NCI-H187 (cell line): ENCODE results near the gene SNTB2.
"Not testable (repeated sequence)": the region's sequence is repeated elsewhere in the genome, so short reads cannot be mapped to it uniquely, and the experiment has no call there.

Experiments
- DNase-seq, 2 experiments: peaks; one replicate each; lab custom pipeline; 2025; lab: John Stamatoyannopoulos, UW

The SNTB2 gene

GRCh38 chr16:69286941-69287713, 100.2 kb downstream of the SNTB2 start:
- DNase-seq, result no peak

- DNase-seq, result not testable (repeated sequence)
Observed at GRCh38 chr16:69291657-69292056, 104.7 kb downstream of the SNTB2 start.

GRCh38 chr16:69293401-69293800, 106.4 kb downstream of the SNTB2 start:
- no peak for DNase-seq

- no peak for DNase-seq
Observed at GRCh38 chr16:69294051-69294450, 107.1 kb downstream of the SNTB2 start.

GRCh38 chr16:69296771-69297170, 109.8 kb downstream of the SNTB2 start:
- DNase-seq, result not testable (repeated sequence)

- no peak for DNase-seq
Observed at GRCh38 chr16:69298261-69298660, 111.3 kb downstream of the SNTB2 start.

GRCh38 chr16:69301187-69301586, 114.2 kb downstream of the SNTB2 start:
- DNase-seq, result no peak

GRCh38 chr16:69301861-69302260, 114.9 kb downstream of the SNTB2 start:
- no peak for DNase-seq

GRCh38 chr16:69302301-69302700, 115.3 kb downstream of the SNTB2 start:
- no peak for DNase-seq

GRCh38 chr16:69306031-69306430, 119.1 kb downstream of the SNTB2 start:
- no peak for DNase-seq

- DNase-seq, result no peak
Observed at GRCh38 chr16:69307091-69307490, 120.1 kb downstream of the SNTB2 start.

- DNase-seq, result no peak
Observed at GRCh38 chr16:69307856-69308255, 120.9 kb downstream of the SNTB2 start.

- no peak for DNase-seq
Observed at GRCh38 chr16:69309316-69309715, 122.4 kb downstream of the SNTB2 start.

- peak; percentile 76 to 89 for DNase-seq
Observed at GRCh38 chr16:69310653-69311532, 123.9 kb downstream of the SNTB2 start, which contains the start of gene VPS4A. Gene VPS4A, plus strand, starts transcription at chr16:69311350. Its CDS starts 162 bp downstream, at chr16:69311512.

GRCh38 chr16:69311533-69312387, 124.8 kb downstream of the SNTB2 start:
- DNase-seq, result no peak

- DNase-seq, result no peak
Observed at GRCh38 chr16:69313469-69313868, 126.5 kb downstream of the SNTB2 start.

GRCh38 chr16:69314534-69314933, 127.6 kb downstream of the SNTB2 start:
- no peak for DNase-seq

- no peak for DNase-seq
Observed at GRCh38 chr16:69315486-69316311, 128.7 kb downstream of the SNTB2 start.

- DNase-seq, result no peak
Observed at GRCh38 chr16:69316595-69317034, 129.7 kb downstream of the SNTB2 start.

GRCh38 chr16:69318177-69318910, 131.4 kb downstream of the SNTB2 start:
- DNase-seq, result no peak
